H9 (cell line): ENCODE measurements around the gene INTS3. TPM values are rescaled to one million over a fixed set of nuclear protein-coding genes. Genes with fewer than 3 reads are reported as not detected.
A peak's percentile ranks its signal among the peaks of the same experiment; 100 is the strongest.

ENCODE experiments used
- DNase-seq: peaks from one replicate; pipeline ENCODE4 v3.0.0-alpha.2; 2017
- H2AFZ ChIP-seq: one replicate; pipeline ENCODE4 v1.6.1; 2013; ENCODE audit warnings: mild to moderate bottlenecking, low read length, control low read depth, moderate library complexity
- H2AK5ac ChIP-seq: 2 replicates; pipeline ENCODE4 v1.6.1; 2013; ENCODE audit warnings: low read length, control low read depth, mixed read lengths; ENCODE audit not compliant: insufficient read length
- H2BK120ac ChIP-seq: one replicate; pipeline ENCODE4 v1.6.1; 2013; ENCODE audit warnings: low read depth, mild to moderate bottlenecking, low read length, control low read depth, inconsistent platforms; ENCODE audit not compliant: poor library complexity, severe bottlenecking
- H2BK12ac ChIP-seq: 2 replicates; pipeline ENCODE4 v1.6.1; 2013; ENCODE audit warnings: low read length, control low read depth, mixed read lengths, low read depth; ENCODE audit not compliant: insufficient read length
- H2BK15ac ChIP-seq: 2 replicates; pipeline ENCODE4 v1.6.1; 2013; ENCODE audit warnings: low read depth, low read length, control low read depth
- H2BK20ac ChIP-seq: one replicate; pipeline ENCODE4 v1.6.1; 2013; ENCODE audit warnings: low read depth, mild to moderate bottlenecking, low read length, control low read depth, inconsistent platforms; ENCODE audit not compliant: poor library complexity, severe bottlenecking
- H2BK5ac ChIP-seq: 2 replicates; pipeline ENCODE4 v1.6.1; 2013; ENCODE audit warnings: low read length, control low read depth, mixed read lengths; ENCODE audit not compliant: insufficient read length
- H3K14ac ChIP-seq: 2 replicates; pipeline ENCODE4 v1.6.1; 2013; ENCODE audit warnings: low read length, control low read depth; ENCODE audit not compliant: insufficient read depth
- H3K18ac ChIP-seq: 2 replicates; pipeline ENCODE4 v1.6.1; 2013; ENCODE audit warnings: low read depth, mild to moderate bottlenecking, mixed read lengths, low read length, control low read depth; ENCODE audit not compliant: insufficient read length
- H3K23ac ChIP-seq: 2 replicates; pipeline ENCODE4 v1.6.1; 2013; ENCODE audit warnings: low read length, control low read depth, mixed read lengths, low read depth; ENCODE audit not compliant: insufficient read length
- H3K23me2 ChIP-seq: 2 replicates; pipeline ENCODE4 v1.6.1; 2013; ENCODE audit warnings: low read depth, mild to moderate bottlenecking, mixed read lengths, low read length, control low read depth; ENCODE audit not compliant: insufficient read length, poor library complexity, severe bottlenecking
- H3K27ac ChIP-seq: 2 replicates; pipeline ENCODE4 v1.5.1; 2013; ENCODE audit warnings: low read length, control low read depth, mixed read lengths, low read depth; ENCODE audit not compliant: insufficient read length
- H3K27me3 ChIP-seq: 2 replicates; pipeline ENCODE4 v1.6.1; 2013; ENCODE audit warnings: low read length, control low read depth, inconsistent platforms; ENCODE audit not compliant: insufficient read depth
- H3K4ac ChIP-seq: 2 replicates; pipeline ENCODE4 v1.6.1; 2013; ENCODE audit warnings: low read depth, mild to moderate bottlenecking, control low read depth, inconsistent platforms, low read length, moderate library complexity
- H3K4me1 ChIP-seq: 2 replicates; pipeline ENCODE4 v1.6.1; 2013; ENCODE audit warnings: low read length, control low read depth, inconsistent platforms; ENCODE audit not compliant: insufficient read depth
- H3K4me2 ChIP-seq: 2 replicates; pipeline ENCODE4 v1.6.1; 2013; ENCODE audit warnings: low read length, control low read depth, mixed read lengths; ENCODE audit not compliant: insufficient read length, insufficient read depth
- H3K56ac ChIP-seq: 2 replicates; pipeline ENCODE4 v1.6.1; 2013; ENCODE audit warnings: low read depth, mild to moderate bottlenecking, mixed read lengths, low read length, control low read depth; ENCODE audit not compliant: insufficient read length
- H3K79me1 ChIP-seq: 2 replicates; pipeline ENCODE4 v1.6.1; 2013; ENCODE audit warnings: low read depth, mild to moderate bottlenecking, moderate library complexity, low read length, control low read depth, inconsistent platforms; ENCODE audit not compliant: insufficient read depth, poor library complexity, severe bottlenecking
- H3K79me2 ChIP-seq: 2 replicates; pipeline ENCODE4 v1.6.1; 2013; ENCODE audit warnings: low read length, control low read depth, inconsistent platforms; ENCODE audit not compliant: insufficient read depth
- H3K9ac ChIP-seq: 2 replicates; pipeline ENCODE4 v1.6.1; 2013; ENCODE audit warnings: low read length, control low read depth, mixed read lengths; ENCODE audit not compliant: insufficient read length; ENCODE audit errors: extremely low read depth
- H3K9me3 ChIP-seq: one replicate; pipeline ENCODE4 v1.6.1; 2013; ENCODE audit warnings: low read depth, low read length, inconsistent platforms; ENCODE audit not compliant: control insufficient read depth
- H3T11ph ChIP-seq: one replicate; pipeline ENCODE4 v1.6.1; 2013; ENCODE audit warnings: mild to moderate bottlenecking, low read length, control low read depth, inconsistent platforms
- H4K20me1 ChIP-seq: one replicate; pipeline ENCODE4 v1.6.1; 2013; ENCODE audit not compliant: control insufficient read depth, insufficient read length, insufficient read depth
- H4K5ac ChIP-seq: 2 replicates; pipeline ENCODE4 v1.6.1; 2013; ENCODE audit warnings: low read depth, mild to moderate bottlenecking, mixed read lengths, low read length, control low read depth; ENCODE audit not compliant: insufficient read length
- H4K8ac ChIP-seq: replicated peaks from 2 replicates; pipeline ENCODE4 v1.6.1; 2013; ENCODE audit warnings: low read length, control low read depth, mixed read lengths, low read depth; ENCODE audit not compliant: insufficient read length
- H4K91ac ChIP-seq: 2 replicates; pipeline ENCODE4 v1.6.1; 2013; ENCODE audit warnings: low read depth, mild to moderate bottlenecking, moderate library complexity, mixed read lengths, low read length, control low read depth; ENCODE audit not compliant: insufficient read length
- H3K27ac Mint-ChIP-seq, 3 experiments: 2 replicates in 2 of 3; 3 replicates in 1 of 3; pipeline ENCODE4 v1.8.0; 2020 to 2021; ENCODE audit warnings: mixed read lengths in 3 of 3, mild to moderate bottlenecking in 1 of 3, moderate library complexity in 1 of 3
- H3K27me3 Mint-ChIP-seq: 2 replicates; pipeline ENCODE4 v1.8.0; 2021; ENCODE audit warnings: low read depth, mild to moderate bottlenecking, moderate library complexity, mixed read lengths
- H3K36me3 Mint-ChIP-seq, 3 experiments: 2 replicates in 2 of 3; 3 replicates in 1 of 3; pipeline ENCODE4 v1.8.0; 2020 to 2021; ENCODE audit warnings: low read depth in 3 of 3, mixed read lengths in 3 of 3; ENCODE audit not compliant: insufficient read depth in 1 of 3
- H3K4me1 Mint-ChIP-seq, 2 experiments: 2 replicates each; pipeline ENCODE4 v1.8.0; 2020; ENCODE audit warnings: mixed read lengths in 2 of 2
- H3K4me3 Mint-ChIP-seq, 2 experiments: 2 replicates in 1 of 2; 3 replicates in 1 of 2; pipeline ENCODE4 v1.8.0; 2020 to 2021; ENCODE audit warnings: mild to moderate bottlenecking in 2 of 2, mixed read lengths in 2 of 2, moderate library complexity in 1 of 2
- H3K9me3 Mint-ChIP-seq, 2 experiments: 2 replicates in 1 of 2; 3 replicates in 1 of 2; pipeline ENCODE4 v1.8.0; 2020; ENCODE audit warnings: mild to moderate bottlenecking in 2 of 2, mixed read lengths in 2 of 2, moderate library complexity in 1 of 2
- CTCF ChIP-seq: fragments of 200-600 bp; sonication (generic); conservative IDR thresholded peaks from 3 replicates; pipeline ENCODE4 v1.8.0; 2021; ENCODE audit warnings: antibody characterized with exemption, mild to moderate bottlenecking
- WGBS: extraction: QIAGEN DNeasy Blood & Tissue Kit; methylation state at CpG from one replicate; pipeline ENCODE4 v1.1.7; 2013; ENCODE audit warnings: missing lambda C conversion rate, low lambda C conversion rate, mixed read lengths; ENCODE audit not compliant: insufficient read length; ENCODE audit errors: extremely low coverage; 5-methylcytosine and 5-hydroxymethylcytosine counted together
- total RNA-seq: library from RNA; stranded (reverse); gene quantifications from 2 replicates; pipeline ENCODE4 v1.2.1, GENCODE V29; 2021

Gene INTS3
- total RNA-seq, 1 experiment from 2014 or later = 67.1 TPM

- H3K23me2 ChIP-seq = no peaks in the 10 kb centered on the region
- Mint-ChIP-seq H3K27me3 (no peaks in the 10 kb centered on the region), H3K36me3 (peaks cover 62 to 91% (median 74%) of the 10 kb centered on the region in 3 experiments; a peak in 6 of 7 replicates), H3K27ac (peak overlapping the region in 1 of 3 experiments; percentile 21; a peak in 2 of 7 replicates), H3K4me3 (no peak overlapping the region), H3K4me1 (peaks cover 14 to 20% of the 10 kb centered on the region in 2 experiments), H3K9me3 (no peaks in the 10 kb centered on the region)
- no peaks in the 10 kb centered on the region for H3K79me2 ChIP-seq
- no peaks in the 10 kb centered on the region for H3K9me3 ChIP-seq
- peaks cover 3% of the 10 kb centered on the region for H3K79me1 ChIP-seq
- no peak overlapping the region for H2BK20ac ChIP-seq
- H3K56ac ChIP-seq = no peak overlapping the region
- DNase-seq = no peak
- no peak overlapping the region for H3T11ph ChIP-seq
- H3K4me2 ChIP-seq = no peak overlapping the region
- WGBS = no CpG with 5 or more reads among the region's 8 CpGs
- TF ChIP-seq CTCF = no peak
- H2BK5ac ChIP-seq = no peak overlapping the region
- no peak overlapping the region for H2BK12ac ChIP-seq
- H3K14ac ChIP-seq = no peak overlapping the region
- no peak overlapping the region for H2BK120ac ChIP-seq
- no peak overlapping the region for H2BK15ac ChIP-seq
- no peak overlapping the region for H3K18ac ChIP-seq
- no peak overlapping the region for H2AFZ ChIP-seq
- no peak overlapping the region for H2AK5ac ChIP-seq
- H4K5ac ChIP-seq = no peak overlapping the region
- no peak overlapping the region for H4K91ac ChIP-seq
- H3K27ac ChIP-seq = no peak overlapping the region
- no peak overlapping the region for H3K4ac ChIP-seq
- peaks cover 3% of the 10 kb centered on the region; the same call in 1 of the 2 replicates for H3K4me1 ChIP-seq
- H3K23ac ChIP-seq = no peak overlapping the region
- no peaks in the 10 kb centered on the region for H3K27me3 ChIP-seq
- no peak overlapping the region for H4K8ac ChIP-seq
- H3K9ac ChIP-seq = no peak overlapping the region
- H4K20me1 ChIP-seq = no peaks in the 10 kb centered on the region
Observed at GRCh38 chr1:153752571-153753195, 24.8 kb downstream of the INTS3 start.
